Uterus (tissue), 2 donors: ENCODE measurements around the gene THBS4.

ENCODE experiments used
- POLR2A ChIP-seq, 2 donors: fragments of 450-650 bp; IDR thresholded peaks; one replicate each; pipeline ENCODE4 v1.6.1; 2016; ENCODE audit warnings: antibody characterized with exemption in 2 of 2, mild to moderate bottlenecking in 1 of 2, moderate library complexity in 1 of 2
- TF ChIP-seq, protein P1 (sequence below), 4 experiments: fragments of 200-600 bp in 2 of 4; fragments of 450-650 bp in 2 of 4; sonication (generic) in 2 of 4; IDR thresholded peaks; one replicate each; pipeline ENCODE4 v1.5.1; 2016 to 2019; ENCODE audit warnings: antibody characterized with exemption in 4 of 4, mild to moderate bottlenecking in 2 of 4, moderate library complexity in 1 of 4

GRCh38 chr5:80116000-80116399, 80.9 kb downstream of the THBS4 start:
- TF ChIP-seq POLR2A (IDR thresholded peaks at IDR 0.05): no peak
- TF ChIP-seq, protein P1, sequence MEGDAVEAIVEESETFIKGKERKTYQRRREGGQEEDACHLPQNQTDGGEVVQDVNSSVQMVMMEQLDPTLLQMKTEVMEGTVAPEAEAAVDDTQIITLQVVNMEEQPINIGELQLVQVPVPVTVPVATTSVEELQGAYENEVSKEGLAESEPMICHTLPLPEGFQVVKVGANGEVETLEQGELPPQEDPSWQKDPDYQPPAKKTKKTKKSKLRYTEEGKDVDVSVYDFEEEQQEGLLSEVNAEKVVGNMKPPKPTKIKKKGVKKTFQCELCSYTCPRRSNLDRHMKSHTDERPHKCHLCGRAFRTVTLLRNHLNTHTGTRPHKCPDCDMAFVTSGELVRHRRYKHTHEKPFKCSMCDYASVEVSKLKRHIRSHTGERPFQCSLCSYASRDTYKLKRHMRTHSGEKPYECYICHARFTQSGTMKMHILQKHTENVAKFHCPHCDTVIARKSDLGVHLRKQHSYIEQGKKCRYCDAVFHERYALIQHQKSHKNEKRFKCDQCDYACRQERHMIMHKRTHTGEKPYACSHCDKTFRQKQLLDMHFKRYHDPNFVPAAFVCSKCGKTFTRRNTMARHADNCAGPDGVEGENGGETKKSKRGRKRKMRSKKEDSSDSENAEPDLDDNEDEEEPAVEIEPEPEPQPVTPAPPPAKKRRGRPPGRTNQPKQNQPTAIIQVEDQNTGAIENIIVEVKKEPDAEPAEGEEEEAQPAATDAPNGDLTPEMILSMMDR (IDR thresholded peaks at IDR 0.05): no peak
